ENCODE data around the gene ALAS2. TPM values are rescaled to one million over a fixed set of nuclear protein-coding genes. Genes with fewer than 3 reads are reported as not detected.
"Not testable (repeated sequence)": the region's sequence is repeated elsewhere in the genome, so short reads cannot be mapped to it uniquely, and the experiment has no call there.

Gene ALAS2
- total RNA-seq, 1 experiment from 2014 or later: not detected

- not testable (repeated sequence) for DNase-seq; H3K27me3 ChIP-seq; H3K4me1 ChIP-seq; H3K27ac ChIP-seq; H3K9me3 ChIP-seq (replicated peaks); H3K4me3 ChIP-seq; H3K36me3 ChIP-seq
Measured at GRCh38 chrX:54983306-54983705, 47.5 kb downstream of the ALAS2 start.

- Histone ChIP-seq H3K27me3 (no peaks in the 10 kb centered on the region), H3K4me3 (no peak overlapping the region), H3K27ac (no peak overlapping the region), H3K9me3 (replicated peaks) (no peaks in the 10 kb centered on the region), H3K4me1 (no peaks in the 10 kb centered on the region), H3K36me3 (no peaks in the 10 kb centered on the region)
- DNase-seq: no peak
Measured at GRCh38 chrX:54980334-54980733, 50.4 kb downstream of the ALAS2 start.

GRCh38 chrX:54979432-54979831 lies 51.3 kb downstream of the ALAS2 start:
- Histone ChIP-seq H3K36me3 (no peaks in the 10 kb centered on the region), H3K27me3 (no peaks in the 10 kb centered on the region), H3K4me3 (no peak overlapping the region), H3K4me1 (no peaks in the 10 kb centered on the region), H3K27ac (no peak overlapping the region), H3K9me3 (replicated peaks) (no peaks in the 10 kb centered on the region)
- DNase-seq: no peak

GRCh38 chrX:54978448-54978847 lies 52.3 kb downstream of the ALAS2 start:
- no peaks in the 10 kb centered on the region for H3K27me3 ChIP-seq
- no peak overlapping the region for H3K27ac ChIP-seq
- no peak for DNase-seq
- no peaks in the 10 kb centered on the region for H3K9me3 ChIP-seq (replicated peaks)
- H3K36me3 ChIP-seq: no peaks in the 10 kb centered on the region
- H3K4me3 ChIP-seq: no peak overlapping the region
- no peaks in the 10 kb centered on the region for H3K4me1 ChIP-seq

- Histone ChIP-seq H3K4me1 (no peaks in the 10 kb centered on the region), H3K27ac (no peak overlapping the region), H3K27me3 (no peaks in the 10 kb centered on the region), H3K9me3 (replicated peaks) (no peaks in the 10 kb centered on the region), H3K36me3 (no peaks in the 10 kb centered on the region), H3K4me3 (no peak overlapping the region)
- no peak for DNase-seq
Measured at GRCh38 chrX:54977387-54977786, 53.4 kb downstream of the ALAS2 start.

- Histone ChIP-seq H3K36me3 (no peaks in the 10 kb centered on the region), H3K27me3 (no peaks in the 10 kb centered on the region), H3K9me3 (replicated peaks) (no peaks in the 10 kb centered on the region), H3K4me1 (no peaks in the 10 kb centered on the region), H3K27ac (no peak overlapping the region), H3K4me3 (no peak overlapping the region)
- DNase-seq: no peak
Measured at GRCh38 chrX:54964766-54965497, 65.8 kb downstream of the ALAS2 start.

GRCh38 chrX:54961750-54962149 lies 69.0 kb downstream of the ALAS2 start:
- Histone ChIP-seq H3K4me3 (no peak overlapping the region), H3K27ac (no peak overlapping the region), H3K27me3 (no peaks in the 10 kb centered on the region), H3K4me1 (no peaks in the 10 kb centered on the region), H3K36me3 (no peaks in the 10 kb centered on the region), H3K9me3 (replicated peaks) (no peaks in the 10 kb centered on the region)
- DNase-seq: no peak

Other genes with a start within 250 kb of the ALAS2 start
- gene ITIH6, start 232.7 kb downstream of the ALAS2 start, total RNA-seq (2014; rRNA removed; shearing (Covaris generic)): not detected in 2 replicates
- gene MAGED2, start 223.2 kb downstream of the ALAS2 start, total RNA-seq (2014; rRNA removed; shearing (Covaris generic)): 153 and 168 TPM in 2 replicates
- gene TRO, start 110.2 kb downstream of the ALAS2 start, total RNA-seq (2014; rRNA removed; shearing (Covaris generic)): 27.0 and 29.2 TPM in 2 replicates
- 0.14 TPM in 1 of 2 replicates, not detected in the other for gene PFKFB1, start 36.8 kb downstream of the ALAS2 start, total RNA-seq (2014; rRNA removed; shearing (Covaris generic))
- 11.9 and 12.9 TPM in 2 replicates for gene APEX2, start 30.6 kb downstream of the ALAS2 start, total RNA-seq (2014; rRNA removed; shearing (Covaris generic))
- not detected in 2 replicates for gene PAGE2B, start 44.1 kb upstream of the ALAS2 start, total RNA-seq (2014; rRNA removed; shearing (Covaris generic))
- not detected in 2 replicates for gene PAGE2, start 58.0 kb upstream of the ALAS2 start, total RNA-seq (2014; rRNA removed; shearing (Covaris generic))
- gene PAGE5, start 189.4 kb upstream of the ALAS2 start, total RNA-seq (2014; rRNA removed; shearing (Covaris generic)): not detected in 2 replicates
- not detected in 2 replicates for gene PAGE3, start 233.9 kb upstream of the ALAS2 start, total RNA-seq (2014; rRNA removed; shearing (Covaris generic))